Psoas muscle (tissue), 8 donors: Measurements from ENCODE around the gene CDH4. TPM values are rescaled to one million over a fixed set of nuclear protein-coding genes. Genes with fewer than 3 reads are reported as not detected.

Experiments used
- ATAC-seq, 4 donors: fragments of 200-7000 bp; cut with Tn5 transposase; one replicate each; pipeline ENCODE4 v1.9.1; 2020; ENCODE audit warnings: moderate library complexity in 3 of 4, mild to moderate bottlenecking in 2 of 4
- DNase-seq, 2 donors: peaks; one replicate each; pipeline ENCODE4 v3.0.0-alpha.2; 2020
- H3K27ac ChIP-seq: fragments of 200-600 bp; one replicate; pipeline ENCODE4 v1.8.0; 2022
- H3K27me3 ChIP-seq, 3 donors: fragments of 200-600 bp in 1 of 3; one replicate each; pipeline versions ENCODE4 v1.6.1 to v1.8.0; 2013 to 2022; ENCODE audit warnings: low read length in 2 of 3, mild to moderate bottlenecking in 2 of 3, moderate library complexity in 1 of 3; ENCODE audit not compliant: insufficient read depth in 3 of 3
- H3K36me3 ChIP-seq, 2 donors: fragments of 200-600 bp in 1 of 2; one replicate each; pipeline versions ENCODE4 v1.6.1 to v1.8.0; 2013 to 2022; ENCODE audit warnings: low read depth in 1 of 2, mild to moderate bottlenecking in 1 of 2, moderate library complexity in 1 of 2; ENCODE audit not compliant: insufficient read depth in 1 of 2
- H3K4me1 ChIP-seq: fragments of 200-600 bp; one replicate; pipeline ENCODE4 v1.8.0; 2022
- H3K4me3 ChIP-seq: fragments of 200-600 bp; one replicate; pipeline ENCODE4 v1.8.0; 2022; ENCODE audit warnings: mild to moderate bottlenecking
- H3K9me3 ChIP-seq: fragments of 200-600 bp; one replicate; pipeline ENCODE4 v1.8.0; 2022
- CTCF ChIP-seq: fragments of 200-600 bp; IDR thresholded peaks from one replicate; pipeline ENCODE4 v1.8.0; 2022; ENCODE audit warnings: antibody characterized with exemption
- WGBS, 3 donors: extraction: QIAGEN DNeasy Blood & Tissue Kit; methylation state at CpG; one replicate each; pipeline versions ENCODE4 v1.1.6 to v1.1.7; 2013; 5-methylcytosine and 5-hydroxymethylcytosine counted together
- intact Hi-C, 2 donors: fragments of 100-400 bp; cut with DNase I; formaldehyde crosslinking; loops; one replicate each; pipeline versions ENCODE4 v1.11.0 to v1.14.2; 2022
- polyA plus RNA-seq, 3 donors: library from polyadenylated mRNA; stranded (reverse); fragments of 200-250 nt; gene quantifications; one replicate each; pipeline ENCODE4 v1.2.3, GENCODE V29; 2013
- total RNA-seq, 4 donors: library from RNA; stranded (reverse); fragmentation: NEBNext Ultra II Directional in 2 of 4; extraction: Animal tissue kit (Norgen Biotek cat#: 25700) in 2 of 4; gene quantifications; one replicate each; pipeline versions ENCODE4 v1.2.1 to v1.2.4, GENCODE V29; 2021 to 2023
- donor health status: healthy with polysubstance abuse.
- donor health status: DM: no; HTN: no; CAD: no; lungs with moderate emphysema.
- donor health status: Bipolar disorder and iron deficiency.
- donor health status: healthy.
- donor health status: DM: yes; HTN: yes; CAD: no.
- donor health status: DM: no; HTN: no; CAD: no.
- donor health status: DM: no; HTN: no; CAD: no.
- donor health status: DM: yes; HTN: yes; CAD: no.

CDH4 gene
- total and polyA plus RNA-seq, 7 donors: 0.26 to 1.0 (median 0.34) TPM

- WGBS, 3 donors: 63 to 69% (median 68%) methylated on average over 5 of the region's 5 CpGs
Observed at GRCh38 chr20:61682114-61682995, 430.3 kb downstream of the CDH4 start.

GRCh38 chr20:61682996-61683681 lies 431.1 kb downstream of the CDH4 start:
- H3K4me3 ChIP-seq: no peak overlapping the region
- WGBS, 3 donors: 57 to 65% (median 60%) methylated on average over 20 of the region's 20 CpGs
- TF ChIP-seq CTCF: no peak
- no peak overlapping the region for H3K27ac ChIP-seq
- H3K27me3 ChIP-seq: peaks cover 0 to 5% (median 4%) of the 10 kb centered on the region in 3 donors
- DNase-seq: no peak
- no peaks in the 10 kb centered on the region for H3K4me1 ChIP-seq
- H3K9me3 ChIP-seq: no peaks in the 10 kb centered on the region
- H3K36me3 ChIP-seq: no peaks in the 10 kb centered on the region
- ATAC-seq: no peak
- intact Hi-C loops: no loop called here

More at GRCh38 chr20:61682114-61682995, 430.3 kb downstream of the CDH4 start:
- H3K4me1 ChIP-seq: no peaks in the 10 kb centered on the region
- H3K36me3 ChIP-seq: no peaks in the 10 kb centered on the region
- H3K27me3 ChIP-seq: peaks cover 0 to 5% (median 4%) of the 10 kb centered on the region in 3 donors
- H3K4me3 ChIP-seq: no peak overlapping the region
- H3K27ac ChIP-seq: no peak overlapping the region
- no peak for DNase-seq
- no peak for ATAC-seq
- intact Hi-C loops: no loop called here
- no peak for TF ChIP-seq CTCF
- no peaks in the 10 kb centered on the region for H3K9me3 ChIP-seq

- Histone ChIP-seq H3K4me3 (no peak overlapping the region), H3K36me3 (no peaks in the 10 kb centered on the region), H3K4me1 (no peaks in the 10 kb centered on the region), H3K27ac (no peak overlapping the region), H3K9me3 (no peaks in the 10 kb centered on the region), H3K27me3 (peaks cover 0 to 5% (median 4%) of the 10 kb centered on the region in 3 donors)
- 40 to 44% (median 40%) methylated on average over 6 of the region's 6 CpGs for WGBS, 3 donors
- intact Hi-C loops: no loop called here
- TF ChIP-seq CTCF: no peak
- ATAC-seq: no peak
- DNase-seq: no peak
Observed at GRCh38 chr20:61683721-61684120, 431.7 kb downstream of the CDH4 start.

- Histone ChIP-seq H3K4me1 (no peaks in the 10 kb centered on the region), H3K27ac (no peak overlapping the region), H3K36me3 (no peaks in the 10 kb centered on the region), H3K9me3 (no peaks in the 10 kb centered on the region), H3K4me3 (no peak overlapping the region), H3K27me3 (peaks cover 0 to 5% (median 4%) of the 10 kb centered on the region in 3 donors)
- DNase-seq: no peak
- WGBS, 3 donors: 56 to 60% (median 59%) methylated on average over 13 of the region's 13 CpGs
- TF ChIP-seq CTCF: no peak
- intact Hi-C loops: no loop called here
- no peak for ATAC-seq
Observed at GRCh38 chr20:61684136-61684535, 432.1 kb downstream of the CDH4 start.
